ENCODE data around the gene AFAP1L2.

DNA sequence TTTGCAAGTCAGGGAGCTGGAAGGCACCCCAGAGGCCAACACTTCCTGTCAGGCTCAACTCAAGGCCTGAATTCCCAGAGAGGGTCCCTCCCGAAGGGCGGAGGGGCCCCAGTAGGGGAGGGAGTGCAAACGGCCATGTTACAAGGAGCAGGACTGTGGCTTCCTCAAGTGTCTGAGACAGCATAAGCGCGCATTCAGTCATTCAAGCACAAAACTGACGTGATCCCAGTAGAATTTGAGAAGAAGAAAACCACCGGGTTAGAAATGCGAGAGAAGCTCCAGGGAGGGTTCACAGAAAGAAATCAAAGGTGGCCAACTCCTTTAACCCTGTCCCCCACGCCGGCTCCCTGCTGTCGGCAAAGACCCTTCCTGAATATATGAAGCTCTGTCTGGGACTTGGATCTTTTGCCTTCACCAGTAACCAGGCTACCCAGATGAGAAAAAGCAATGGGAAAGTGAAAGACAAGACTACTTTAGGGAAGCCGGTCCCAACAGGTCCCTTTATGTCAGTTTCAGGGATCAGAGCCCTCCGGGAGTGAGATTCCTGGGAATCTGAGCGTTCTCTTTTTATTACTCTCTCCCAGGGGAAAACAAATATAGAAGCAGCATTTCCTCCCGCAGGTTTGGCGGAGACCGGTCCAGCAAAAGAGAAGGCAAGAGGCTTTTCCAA, 1.3 kb downstream of the AFAP1L2 start:
- TF ChIP-seq, protein P1, sequence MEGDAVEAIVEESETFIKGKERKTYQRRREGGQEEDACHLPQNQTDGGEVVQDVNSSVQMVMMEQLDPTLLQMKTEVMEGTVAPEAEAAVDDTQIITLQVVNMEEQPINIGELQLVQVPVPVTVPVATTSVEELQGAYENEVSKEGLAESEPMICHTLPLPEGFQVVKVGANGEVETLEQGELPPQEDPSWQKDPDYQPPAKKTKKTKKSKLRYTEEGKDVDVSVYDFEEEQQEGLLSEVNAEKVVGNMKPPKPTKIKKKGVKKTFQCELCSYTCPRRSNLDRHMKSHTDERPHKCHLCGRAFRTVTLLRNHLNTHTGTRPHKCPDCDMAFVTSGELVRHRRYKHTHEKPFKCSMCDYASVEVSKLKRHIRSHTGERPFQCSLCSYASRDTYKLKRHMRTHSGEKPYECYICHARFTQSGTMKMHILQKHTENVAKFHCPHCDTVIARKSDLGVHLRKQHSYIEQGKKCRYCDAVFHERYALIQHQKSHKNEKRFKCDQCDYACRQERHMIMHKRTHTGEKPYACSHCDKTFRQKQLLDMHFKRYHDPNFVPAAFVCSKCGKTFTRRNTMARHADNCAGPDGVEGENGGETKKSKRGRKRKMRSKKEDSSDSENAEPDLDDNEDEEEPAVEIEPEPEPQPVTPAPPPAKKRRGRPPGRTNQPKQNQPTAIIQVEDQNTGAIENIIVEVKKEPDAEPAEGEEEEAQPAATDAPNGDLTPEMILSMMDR (IDR thresholded peaks at IDR 0.05) = no peak
- TF ChIP-seq POLR2A (IDR thresholded peaks at IDR 0.05) = no peak

Data from Peyer's patch (tissue), 4 donors.